ENCODE data around the gene TBC1D22B.

TBC1D22B gene

DNA sequence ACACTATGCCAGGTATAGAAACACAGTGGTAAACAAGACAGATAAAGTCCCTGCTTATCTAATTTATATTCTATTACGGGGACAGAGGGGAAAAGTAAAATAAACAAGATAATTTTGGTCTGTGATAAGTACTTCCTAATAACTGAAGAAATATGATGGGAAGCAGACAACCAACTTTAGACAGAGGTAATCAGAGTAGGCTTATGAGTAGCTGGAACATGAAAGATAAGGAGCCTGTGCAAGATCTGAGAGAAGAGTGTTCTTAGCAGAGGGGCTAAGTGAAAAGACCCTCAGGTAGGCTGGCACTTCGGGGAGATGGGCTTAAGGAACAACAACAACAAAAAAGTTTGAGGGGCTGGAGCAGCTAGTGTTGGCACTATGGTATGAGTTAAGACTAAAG, 100.3 kb downstream of the TBC1D22B start:
- no peak for DNase-seq

DNA sequence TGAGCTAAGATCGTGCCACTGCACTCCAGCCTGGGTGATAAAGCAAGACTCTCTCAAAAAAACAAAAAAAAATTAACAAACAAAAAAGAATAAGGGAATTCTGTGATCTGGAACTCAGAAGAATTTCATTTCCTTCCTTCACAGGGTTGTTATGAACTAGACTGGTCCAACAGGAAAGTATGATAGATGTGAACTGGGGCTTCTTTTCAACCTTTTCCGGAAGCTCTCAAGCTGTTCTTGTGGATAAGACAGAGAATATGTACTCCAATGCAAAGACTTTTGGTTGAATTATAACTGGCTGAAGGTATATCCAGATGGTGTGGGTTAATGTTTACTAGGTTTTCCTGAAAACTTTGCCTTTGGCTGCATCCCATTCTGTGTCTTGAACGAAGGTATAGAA, 101.5 kb downstream of the TBC1D22B start:
- no peak for DNase-seq

DNA sequence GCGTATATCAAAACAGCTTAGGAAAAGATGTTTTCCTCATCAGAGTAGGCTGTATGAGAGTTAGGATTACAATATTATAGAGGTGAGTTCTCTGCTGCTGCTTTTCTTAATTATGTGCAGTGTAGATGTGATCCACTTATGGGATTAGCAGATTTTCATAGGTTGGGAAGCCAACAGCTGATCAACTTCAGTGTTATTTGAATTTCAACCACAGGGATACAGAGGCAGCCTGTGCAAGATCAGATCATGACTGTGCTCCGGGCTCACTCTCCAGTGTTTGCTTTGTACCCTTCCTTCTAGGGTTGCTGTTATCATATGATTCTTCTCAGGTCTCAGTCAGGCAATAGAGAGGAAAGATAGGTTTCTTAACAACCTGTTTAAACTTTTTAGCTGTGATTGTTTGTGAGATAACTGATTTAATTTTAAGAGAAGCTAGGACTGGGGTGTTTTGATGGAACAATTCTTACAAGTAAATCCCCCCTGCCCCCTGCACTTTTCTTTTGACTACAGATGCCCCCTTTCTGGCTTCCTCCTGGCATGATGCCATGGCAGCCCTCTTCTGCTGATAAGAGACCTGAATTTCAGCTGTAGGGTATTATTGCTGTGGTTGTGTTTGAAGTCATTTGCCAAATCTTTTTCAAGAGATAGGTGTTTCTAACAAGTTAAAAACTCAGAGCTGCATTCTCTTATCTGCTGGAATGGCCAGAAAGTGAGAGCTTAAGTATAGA, 104.7 kb downstream of the TBC1D22B start:
- DNase-seq, result no peak

DNA sequence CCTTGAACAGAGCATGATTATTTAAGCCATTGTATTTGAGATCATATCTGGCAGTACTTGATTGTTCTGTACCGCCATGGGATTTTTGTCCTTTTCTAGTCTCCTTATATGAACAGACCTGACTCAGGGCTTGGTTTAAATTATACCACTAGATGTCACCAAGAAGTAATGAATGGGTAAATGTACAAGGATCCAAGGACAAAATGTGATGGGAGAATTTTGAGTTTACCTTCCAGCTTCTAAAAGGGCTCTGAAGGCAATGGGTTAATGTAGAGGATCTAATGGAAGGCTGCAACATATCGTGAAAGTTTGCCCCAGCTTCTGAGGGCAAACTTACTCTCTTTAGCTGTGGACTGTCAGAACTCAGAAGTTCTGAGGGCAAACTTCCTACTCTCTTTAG, 108.2 kb downstream of the TBC1D22B start:
- peak; percentile 38 to 41 for DNase-seq

DNA sequence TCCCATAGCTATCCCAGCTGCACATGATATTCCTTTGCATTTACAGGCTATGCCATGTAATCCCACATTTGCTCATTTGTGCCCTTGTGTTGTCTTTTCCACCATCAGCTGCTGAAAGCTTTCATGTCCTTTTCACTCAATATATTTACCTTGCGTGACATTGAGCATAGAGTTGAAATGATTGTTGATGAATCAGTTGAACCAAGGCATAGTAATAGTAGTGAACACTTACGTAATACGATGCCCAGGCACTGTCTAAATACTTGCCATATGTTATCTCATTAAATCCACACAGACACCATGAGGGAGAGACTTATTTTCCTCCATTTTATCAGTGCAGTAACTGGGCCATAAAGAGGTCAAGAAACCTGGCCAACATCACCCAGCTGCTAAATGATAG, 109.3 kb downstream of the TBC1D22B start:
- DNase-seq, result no peak

DNA sequence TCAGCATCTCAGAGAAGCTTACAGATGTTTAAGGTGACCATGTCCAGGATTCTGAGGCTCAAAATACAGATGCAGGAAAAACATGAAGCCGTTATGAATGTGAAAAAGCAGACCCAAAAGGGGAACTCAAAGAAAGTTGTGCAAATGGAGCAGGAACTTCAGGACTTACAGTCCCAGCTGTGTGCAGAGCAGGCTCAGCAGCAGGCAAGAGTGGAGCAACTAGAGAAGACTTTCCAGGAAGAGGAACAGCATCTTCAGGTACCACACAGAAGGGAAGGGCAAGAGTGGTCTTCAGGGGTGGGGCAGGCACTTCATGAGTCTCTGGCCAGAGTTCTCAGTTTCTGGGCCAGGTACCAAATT, 111.4 kb downstream of the TBC1D22B start:
- DNase-seq, result peak; percentile 48 to 78

DNA sequence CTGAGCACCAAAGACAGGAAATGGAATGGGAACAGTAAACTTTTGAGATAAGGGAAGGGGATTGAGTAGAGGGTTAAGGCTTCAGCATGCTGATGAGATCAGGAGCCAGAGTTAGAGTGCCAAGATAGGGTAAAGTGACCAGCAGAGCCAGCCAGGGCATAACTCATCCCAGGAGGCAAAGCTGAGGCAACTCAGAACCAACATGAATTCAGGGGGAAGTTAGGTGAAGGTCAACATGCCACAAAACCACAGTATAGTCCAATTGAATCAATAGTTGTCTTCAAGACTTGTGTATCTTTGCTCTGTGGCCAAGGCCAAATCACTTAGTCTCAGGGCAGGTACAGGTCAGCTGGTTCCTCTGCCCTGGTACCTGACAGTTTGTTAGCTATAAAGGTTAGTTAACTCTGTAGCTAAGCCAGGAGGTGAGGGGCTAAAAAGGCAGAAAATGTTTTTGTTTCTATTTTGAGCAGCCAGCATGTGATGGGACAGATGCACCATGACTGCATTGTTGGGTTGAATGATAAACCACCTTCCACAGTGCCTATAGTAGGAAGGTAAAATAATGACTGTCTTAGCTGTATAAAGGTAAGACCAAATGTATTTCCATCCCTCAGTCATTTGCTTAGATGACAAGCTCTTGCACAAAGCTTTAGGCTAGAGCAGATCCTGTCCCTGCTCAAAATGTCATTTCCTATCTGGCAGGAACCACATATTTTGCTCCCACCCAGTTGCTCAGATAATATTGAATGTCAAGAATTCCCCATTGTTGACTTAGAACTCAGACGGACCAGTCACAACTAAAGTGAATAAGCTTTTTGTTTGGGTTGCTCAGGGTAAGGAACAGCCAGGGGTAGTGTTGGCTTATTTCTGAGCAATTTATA, 112.0 kb downstream of the TBC1D22B start:
- DNase-seq, result no peak

DNA sequence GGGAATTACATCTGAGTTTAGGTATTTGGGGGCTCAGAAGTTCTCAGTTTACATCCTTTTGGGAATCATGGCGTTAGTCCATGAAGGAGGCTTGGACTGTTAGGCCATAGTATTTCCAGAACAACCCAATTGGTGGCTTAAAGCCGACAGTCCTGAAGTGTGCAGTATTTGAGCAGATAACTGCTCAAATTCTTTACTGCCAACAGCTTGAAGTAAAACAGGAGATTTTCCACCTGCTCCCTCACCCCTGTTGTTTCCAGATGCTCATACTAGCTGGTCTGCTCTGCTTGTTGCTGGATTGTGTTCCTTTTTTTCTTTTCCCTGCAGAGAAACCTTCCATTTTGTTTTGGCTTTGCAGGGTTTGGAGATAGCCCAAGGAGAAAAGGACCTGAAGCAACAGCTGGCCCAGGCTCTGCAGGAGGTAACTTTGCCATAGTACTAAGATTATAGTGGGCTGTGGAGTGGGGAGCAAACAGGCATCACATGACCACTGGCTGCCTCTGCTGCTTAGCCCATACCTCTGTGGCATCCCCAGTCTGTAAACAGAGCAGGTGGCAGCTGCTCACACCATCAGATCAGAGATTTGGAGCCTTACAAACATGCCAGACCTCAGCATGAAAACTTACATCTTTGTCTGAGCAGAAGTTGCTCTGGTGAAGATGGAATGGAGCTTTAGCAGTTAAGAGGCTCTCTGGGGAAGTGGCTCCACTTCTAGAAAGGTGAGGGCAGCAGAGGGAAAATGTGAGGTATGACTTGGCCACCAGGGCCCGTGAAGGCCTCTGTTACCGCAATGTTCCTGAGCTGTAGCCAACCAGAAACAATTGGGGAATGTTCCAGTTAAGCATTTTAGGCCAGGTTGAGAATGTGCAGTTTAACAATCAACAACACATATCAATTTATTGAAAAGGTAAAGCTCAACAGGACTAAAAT, 113.8 kb downstream of the TBC1D22B start:
- no peak for DNase-seq

DNA sequence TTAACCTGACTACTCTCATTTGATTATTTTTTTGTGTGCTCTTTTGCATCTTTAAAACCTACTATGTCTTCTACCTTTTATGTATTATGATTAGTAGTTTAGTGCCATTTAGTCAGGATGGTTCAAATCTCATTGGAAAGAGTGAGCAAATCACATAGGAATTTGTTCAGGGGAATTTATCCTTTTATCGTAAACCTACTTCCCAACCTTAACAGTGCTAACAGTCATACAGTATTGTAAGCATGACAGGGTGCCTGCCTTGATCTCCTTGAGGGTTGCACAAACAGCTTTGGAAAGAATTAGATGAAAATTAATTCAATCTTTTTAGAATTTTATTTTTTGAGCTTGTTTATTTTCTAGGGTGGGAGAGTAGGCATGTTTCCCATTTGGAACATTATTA, 114.5 kb downstream of the TBC1D22B start:
- DNase-seq, result no peak

DNA sequence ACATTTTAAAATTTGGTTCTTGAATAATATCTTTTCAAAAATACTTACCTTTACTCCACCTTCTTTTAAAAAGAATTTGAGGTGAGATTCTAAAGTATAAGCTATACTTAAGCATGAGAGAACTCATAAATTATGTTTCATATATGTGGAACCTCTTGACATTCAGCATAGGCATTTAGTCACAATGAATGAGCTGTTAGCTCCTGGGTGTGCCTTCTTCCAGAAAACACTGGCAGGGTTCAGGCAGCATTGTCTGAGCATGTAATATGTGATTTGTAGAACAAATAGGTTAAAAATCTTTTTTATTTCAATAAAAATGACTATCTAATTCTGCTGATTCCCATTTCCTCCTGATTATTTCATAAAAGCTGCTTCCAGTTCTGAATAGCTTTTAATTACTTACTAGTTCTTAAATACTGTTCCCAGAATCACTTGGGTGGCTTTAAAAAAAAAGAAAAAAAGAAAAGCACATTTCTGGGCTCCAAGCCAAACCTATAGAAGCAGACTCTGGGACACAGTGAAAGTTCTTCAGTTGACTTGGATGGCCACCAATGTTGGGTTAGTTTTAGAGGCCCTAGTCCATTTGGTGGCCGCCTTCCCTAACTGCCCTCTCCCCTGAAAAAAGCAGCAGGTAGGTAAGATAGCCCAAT, 116.4 kb downstream of the TBC1D22B start:
- no peak for DNase-seq

DNA sequence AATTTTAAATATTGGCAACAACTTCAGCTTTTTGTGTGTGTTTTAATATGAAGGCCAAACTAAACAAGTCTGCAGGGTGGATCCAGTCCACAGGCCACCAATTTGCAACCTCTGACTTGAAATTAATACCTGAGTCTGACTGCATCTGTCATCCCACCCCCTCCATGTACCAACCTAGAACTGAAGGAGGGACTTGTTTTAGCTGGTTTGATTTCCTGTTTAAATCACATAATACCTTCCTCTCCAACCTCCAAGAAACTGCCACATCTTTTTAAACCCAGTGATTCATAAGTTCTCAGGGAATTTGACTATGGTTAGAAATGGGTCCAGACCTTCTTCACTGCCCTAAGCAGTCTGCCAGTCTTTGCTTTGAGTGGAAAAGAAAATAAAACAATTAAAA, 117.8 kb downstream of the TBC1D22B start:
- no peak for DNase-seq

DNA sequence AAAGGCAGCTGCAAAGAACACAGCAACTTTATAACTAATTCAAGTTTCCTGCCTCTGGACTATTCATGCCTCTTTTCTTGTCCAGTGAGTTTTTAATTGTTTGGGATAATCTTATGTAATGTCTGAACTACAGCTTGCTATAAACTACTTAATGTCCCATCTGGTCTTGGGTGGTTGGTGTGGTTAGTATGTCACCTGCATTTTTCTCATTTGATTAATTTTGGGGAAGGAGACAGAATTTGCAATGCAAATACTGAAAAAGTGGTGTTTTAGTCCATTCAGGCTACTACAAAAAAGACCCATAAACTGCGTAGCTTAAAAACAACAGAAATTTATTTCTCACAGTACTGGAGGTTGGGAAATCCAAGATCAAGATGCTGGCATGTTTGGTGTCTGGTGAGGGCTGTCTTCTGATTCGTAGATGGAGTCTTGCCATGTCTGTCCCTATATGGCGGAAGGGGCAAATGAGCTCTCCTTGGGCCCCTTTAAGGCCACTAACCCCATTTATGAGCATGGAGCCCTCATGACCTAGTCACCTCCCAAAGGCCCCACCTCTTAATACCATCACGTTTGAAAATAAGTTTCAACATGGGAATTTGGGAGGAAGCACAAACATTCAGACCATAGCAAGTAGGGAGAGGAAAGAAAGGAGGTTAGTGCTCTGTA, 118.6 kb downstream of the TBC1D22B start:
- DNase-seq, result no peak

DNA sequence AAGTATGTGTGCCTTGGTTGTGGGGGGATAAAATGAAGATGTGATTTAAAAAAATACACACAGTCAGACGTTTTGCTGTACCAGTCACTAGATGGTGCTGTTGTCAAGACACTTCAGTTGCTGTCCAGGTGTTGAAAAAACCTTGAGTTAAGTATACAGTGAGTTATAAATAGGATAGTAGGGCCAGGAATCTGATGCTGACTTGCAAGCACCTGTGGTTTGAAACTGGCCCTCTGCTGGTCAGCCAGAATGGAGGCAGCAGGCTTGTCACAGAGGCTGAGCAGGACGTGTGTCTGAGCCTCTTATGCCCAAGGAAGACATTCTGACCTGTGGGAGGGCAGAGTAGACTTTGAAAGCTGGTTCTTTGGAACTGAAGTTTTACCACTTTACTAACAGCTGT, 124.0 kb downstream of the TBC1D22B start:
- peak; percentile 54 to 76 for DNase-seq
